NCI-H460 (cell line): ENCODE results near the gene PRDX3. TPM values are rescaled to one million over a fixed set of nuclear protein-coding genes. Genes with fewer than 3 reads are reported as not detected.
"Not testable (repeated sequence)": the region's sequence is repeated elsewhere in the genome, so short reads cannot be mapped to it uniquely, and the experiment has no call there.

ENCODE experiments used
- DNase-seq: peaks from one replicate; pipeline ENCODE4 v3.0.0-alpha.2; 2016; ENCODE audit warnings: low read depth; ENCODE audit errors: extremely low read depth
- total RNA-seq: library from RNA; depleted of rRNA; stranded (reverse); fragments of >200 nt; shearing (Covaris generic); gene quantifications from 2 replicates; pipeline ENCODE4 v1.2.3, GENCODE V29; 2014

PRDX3 gene
- total RNA-seq, 1 experiment from 2014 or later, result 354 TPM

GRCh38 chr10:119206603-119207365 is 28.2 kb upstream of the PRDX3 start:
- DNase-seq, result no peak

GRCh38 chr10:119205894-119206602 is 27.4 kb upstream of the PRDX3 start:
- no peak for DNase-seq

- DNase-seq, result no peak
Observed at GRCh38 chr10:119203006-119203405, 24.4 kb upstream of the PRDX3 start.

GRCh38 chr10:119201233-119201632 is 22.6 kb upstream of the PRDX3 start:
- no peak for DNase-seq

- peak; percentile 80 for DNase-seq
Observed at GRCh38 chr10:119199231-119199992, 20.8 kb upstream of the PRDX3 start.

GRCh38 chr10:119198438-119198837 is 19.8 kb upstream of the PRDX3 start:
- DNase-seq, result no peak

- no peak for DNase-seq
Observed at GRCh38 chr10:119197921-119198320, 19.3 kb upstream of the PRDX3 start.

GRCh38 chr10:119191881-119192280 is 13.3 kb upstream of the PRDX3 start:
- DNase-seq, result no peak

- DNase-seq, result no peak
Observed at GRCh38 chr10:119190954-119191785, 12.6 kb upstream of the PRDX3 start.

- no peak for DNase-seq
Observed at GRCh38 chr10:119190353-119190752, 11.7 kb upstream of the PRDX3 start.

- no peak for DNase-seq
Observed at GRCh38 chr10:119189811-119190282, 11.2 kb upstream of the PRDX3 start.

- DNase-seq, result no peak
Observed at GRCh38 chr10:119183664-119184412, 5.2 kb upstream of the PRDX3 start.

GRCh38 chr10:119180850-119181400 is 2.3 kb upstream of the PRDX3 start:
- not testable (repeated sequence) for DNase-seq

GRCh38 chr10:119177708-119178371 is 772 bp downstream of the PRDX3 start:
- no peak for DNase-seq

- no peak for DNase-seq
Observed at GRCh38 chr10:119176166-119176565, 2.4 kb downstream of the PRDX3 start.

GRCh38 chr10:119174109-119174508 is 4.5 kb downstream of the PRDX3 start:
- no peak for DNase-seq

- no peak for DNase-seq
Observed at GRCh38 chr10:119167041-119167440, 11.6 kb downstream of the PRDX3 start.

GRCh38 chr10:119166564-119166963 is 12.0 kb downstream of the PRDX3 start:
- no peak for DNase-seq

GRCh38 chr10:119166118-119166500 is 12.5 kb downstream of the PRDX3 start:
- no peak for DNase-seq
